A673 (cell line): ENCODE results near the gene LDB2. TPM values are rescaled to one million over a fixed set of nuclear protein-coding genes. Genes with fewer than 3 reads are reported as not detected.

Experiments used
- BruUV-seq: library from RNA; stranded (reverse); fragments of 400-500 nt; replicated peaks from 2 replicates; lab custom pipeline; 2021; lab: Mats Ljungman, UMichigan
- CTCF ChIA-PET: fragments of 300-600 bp; sonication (Branson Sonifier 250); formaldehyde crosslinking; loops from one replicate; lab custom pipeline; 2022; ENCODE audit warnings: antibody characterized with exemption; lab: Charles Lee
- POLR2A ChIA-PET: fragments of 300-600 bp; sonication (Branson Sonifier 250); formaldehyde crosslinking; loops from one replicate; lab custom pipeline; 2022; ENCODE audit warnings: antibody characterized with exemption; ENCODE audit not compliant: low non-redundant PET; lab: Charles Lee
- DNase-seq: peaks from one replicate; pipeline ENCODE4 v3.0.0-alpha.2; 2015; ENCODE audit warnings: low spot score
- H3K27ac ChIP-seq: fragments of 200-600 bp; sonication (generic); 2 replicates; pipeline ENCODE4 v1.5.1; 2016; ENCODE audit warnings: mixed run types, low read depth, mild to moderate bottlenecking, mixed read lengths, antibody characterized with exemption, low read length; ENCODE audit not compliant: poor library complexity, severe bottlenecking
- H3K27me3 ChIP-seq: fragments of 200-600 bp; sonication (generic); replicated peaks from 2 replicates; pipeline ENCODE4 v1.6.1; 2017; ENCODE audit warnings: mixed run types, low read depth, mild to moderate bottlenecking, mixed read lengths, antibody characterized with exemption, low read length; ENCODE audit not compliant: insufficient read depth, poor library complexity
- H3K36me3 ChIP-seq: fragments of 200-600 bp; sonication (generic); 2 replicates; pipeline ENCODE4 v1.6.1; 2016; ENCODE audit warnings: mixed run types, mild to moderate bottlenecking, mixed read lengths, antibody characterized with exemption, low read length; ENCODE audit not compliant: insufficient read depth, poor library complexity, severe bottlenecking
- H3K4me1 ChIP-seq: fragments of 200-600 bp; sonication (generic); 2 replicates; pipeline ENCODE4 v1.6.1; 2017; ENCODE audit warnings: mixed run types, mild to moderate bottlenecking, mixed read lengths, antibody characterized with exemption, low read length; ENCODE audit not compliant: insufficient read depth, poor library complexity, severe bottlenecking
- H3K4me3 ChIP-seq: fragments of 200-600 bp; sonication (generic); 2 replicates; pipeline ENCODE4 v1.5.1; 2016; ENCODE audit warnings: low read depth, mixed run types, mild to moderate bottlenecking, mixed read lengths, low read length; ENCODE audit not compliant: poor library complexity, severe bottlenecking
- H3K9me3 ChIP-seq: fragments of 200-600 bp; sonication (generic); 2 replicates; pipeline ENCODE4 v1.6.1; 2016; ENCODE audit warnings: mixed run types, low read depth, mild to moderate bottlenecking, mixed read lengths, antibody characterized with exemption, low read length; ENCODE audit not compliant: poor library complexity, severe bottlenecking
- EZH2 ChIP-seq: fragments of 200-600 bp; sonication (generic); IDR thresholded peaks from 2 replicates; pipeline ENCODE4 v1.6.1; 2017; ENCODE audit warnings: borderline replicate concordance, low read depth, mild to moderate bottlenecking, mixed read lengths, antibody characterized with exemption, low read length; ENCODE audit not compliant: poor library complexity, severe bottlenecking
- intact Hi-C: fragments of 100-400 bp; cut with micrococcal nuclease; formaldehyde crosslinking; loops from one replicate; pipeline ENCODE4 v1.10.0; 2022; ENCODE audit not compliant: unreplicated experiment
- total RNA-seq: library from RNA; stranded (reverse); gene quantifications from 2 replicates; pipeline ENCODE4 v1.2.3, GENCODE V29; 2021
- TF ChIP-seq, protein P1 (sequence below): fragments of 300-800, 200-600 bp; sonication (generic); conservative IDR thresholded peaks from 2 replicates; pipeline ENCODE4 v1.5.1; 2017; ENCODE audit warnings: low read depth, mild to moderate bottlenecking, antibody characterized with exemption, low read length, moderate library complexity, mixed read lengths

LDB2 gene
- total RNA-seq, 1 experiment from 2014 or later, result 47.4 TPM

GRCh38 chr4:16827794-16828724 is 70.4 kb downstream of the LDB2 start:
- POLR2A ChIA-PET, result interaction anchor here (0.6 kb wide), 1 partner anchor 1365 kb away, joined by 3 read pairs; no protein-coding TSS in a partner anchor
- CTCF ChIA-PET, result no interaction called here
- Histone ChIP-seq H3K4me1 (peaks cover 19% of the 10 kb centered on the region), H3K27me3 (no peaks in the 10 kb centered on the region), H3K36me3 (no peaks in the 10 kb centered on the region), H3K9me3 (no peaks in the 10 kb centered on the region), H3K4me3 (no peak overlapping the region), H3K27ac (no peak overlapping the region)
- intact Hi-C loops, result no loop called here
- no TSS peak for BruUV-seq
- no peak for TF ChIP-seq EZH2
- TF ChIP-seq, protein P1, sequence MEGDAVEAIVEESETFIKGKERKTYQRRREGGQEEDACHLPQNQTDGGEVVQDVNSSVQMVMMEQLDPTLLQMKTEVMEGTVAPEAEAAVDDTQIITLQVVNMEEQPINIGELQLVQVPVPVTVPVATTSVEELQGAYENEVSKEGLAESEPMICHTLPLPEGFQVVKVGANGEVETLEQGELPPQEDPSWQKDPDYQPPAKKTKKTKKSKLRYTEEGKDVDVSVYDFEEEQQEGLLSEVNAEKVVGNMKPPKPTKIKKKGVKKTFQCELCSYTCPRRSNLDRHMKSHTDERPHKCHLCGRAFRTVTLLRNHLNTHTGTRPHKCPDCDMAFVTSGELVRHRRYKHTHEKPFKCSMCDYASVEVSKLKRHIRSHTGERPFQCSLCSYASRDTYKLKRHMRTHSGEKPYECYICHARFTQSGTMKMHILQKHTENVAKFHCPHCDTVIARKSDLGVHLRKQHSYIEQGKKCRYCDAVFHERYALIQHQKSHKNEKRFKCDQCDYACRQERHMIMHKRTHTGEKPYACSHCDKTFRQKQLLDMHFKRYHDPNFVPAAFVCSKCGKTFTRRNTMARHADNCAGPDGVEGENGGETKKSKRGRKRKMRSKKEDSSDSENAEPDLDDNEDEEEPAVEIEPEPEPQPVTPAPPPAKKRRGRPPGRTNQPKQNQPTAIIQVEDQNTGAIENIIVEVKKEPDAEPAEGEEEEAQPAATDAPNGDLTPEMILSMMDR, result no peak
- no peak for DNase-seq

- no peak overlapping the region for H3K27ac ChIP-seq
- no peaks in the 10 kb centered on the region for H3K36me3 ChIP-seq
- POLR2A ChIA-PET, result interaction anchor here (0.6 kb wide), 1 partner anchor 1366 kb away, joined by 3 read pairs; no protein-coding TSS in a partner anchor
- H3K4me1 ChIP-seq, result peaks cover 19% of the 10 kb centered on the region
- TF ChIP-seq, protein P1, result no peak
- no peak for TF ChIP-seq EZH2
- CTCF ChIA-PET, result no interaction called here
- no peaks in the 10 kb centered on the region for H3K27me3 ChIP-seq
- BruUV-seq, result no TSS peak
- no peak for DNase-seq
- no peaks in the 10 kb centered on the region for H3K9me3 ChIP-seq
- intact Hi-C loops, result no loop called here
- H3K4me3 ChIP-seq, result no peak overlapping the region
These were observed 71.4 kb downstream of the LDB2 start for GRCh38 chr4:16827045-16827444.

DNA sequence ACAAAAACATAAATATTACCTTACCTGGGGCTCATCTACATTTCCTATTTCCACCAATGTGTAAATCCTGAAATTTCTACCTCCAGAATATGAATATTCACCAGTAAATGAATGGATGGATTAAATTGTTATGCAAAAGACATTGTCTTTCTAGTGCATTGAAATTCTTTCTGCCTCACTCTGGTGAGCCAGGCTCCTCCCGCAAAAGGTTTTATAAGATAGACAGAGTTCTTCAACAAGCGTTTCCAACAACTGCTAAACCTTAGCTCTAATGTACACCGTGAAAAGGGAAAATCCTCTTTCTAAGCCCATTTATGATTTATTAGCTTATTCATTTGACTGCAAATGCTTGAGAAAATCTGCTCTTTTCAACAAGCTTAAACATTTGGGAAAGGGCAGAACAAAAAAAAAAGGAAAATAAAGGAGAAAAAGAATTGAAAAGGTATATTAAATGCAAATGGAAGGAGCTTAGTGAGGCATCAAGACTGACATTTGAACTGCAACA is 72.0 kb downstream of the LDB2 start:
- POLR2A ChIA-PET, result interaction anchor here (0.6 kb wide), 1 partner anchor 715 kb away, joined by 3 read pairs; no protein-coding TSS in a partner anchor
- DNase-seq, result no peak
- TF ChIP-seq, protein P1, result no peak
- TF ChIP-seq EZH2, result no peak
- H3K27me3 ChIP-seq, result no peaks in the 10 kb centered on the region
- H3K27ac ChIP-seq, result no peak overlapping the region
- CTCF ChIA-PET, result no interaction called here
- H3K9me3 ChIP-seq, result no peaks in the 10 kb centered on the region
- no peak overlapping the region for H3K4me3 ChIP-seq
- no TSS peak for BruUV-seq
- peaks cover 25% of the 10 kb centered on the region for H3K4me1 ChIP-seq
- H3K36me3 ChIP-seq, result no peaks in the 10 kb centered on the region
- intact Hi-C loops, result no loop called here
